ENCODE measurements around the gene CFTR.

DNA sequence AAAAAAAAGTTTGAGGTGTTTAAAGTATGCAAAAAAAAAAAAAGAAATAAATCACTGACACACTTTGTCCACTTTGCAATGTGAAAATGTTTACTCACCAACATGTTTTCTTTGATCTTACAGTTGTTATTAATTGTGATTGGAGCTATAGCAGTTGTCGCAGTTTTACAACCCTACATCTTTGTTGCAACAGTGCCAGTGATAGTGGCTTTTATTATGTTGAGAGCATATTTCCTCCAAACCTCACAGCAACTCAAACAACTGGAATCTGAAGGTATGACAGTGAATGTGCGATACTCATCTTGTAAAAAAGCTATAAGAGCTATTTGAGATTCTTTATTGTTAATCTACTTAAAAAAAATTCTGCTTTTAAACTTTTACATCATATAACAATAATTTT is 130.6 kb downstream of the CFTR start:
- TF ChIP-seq, protein P1, sequence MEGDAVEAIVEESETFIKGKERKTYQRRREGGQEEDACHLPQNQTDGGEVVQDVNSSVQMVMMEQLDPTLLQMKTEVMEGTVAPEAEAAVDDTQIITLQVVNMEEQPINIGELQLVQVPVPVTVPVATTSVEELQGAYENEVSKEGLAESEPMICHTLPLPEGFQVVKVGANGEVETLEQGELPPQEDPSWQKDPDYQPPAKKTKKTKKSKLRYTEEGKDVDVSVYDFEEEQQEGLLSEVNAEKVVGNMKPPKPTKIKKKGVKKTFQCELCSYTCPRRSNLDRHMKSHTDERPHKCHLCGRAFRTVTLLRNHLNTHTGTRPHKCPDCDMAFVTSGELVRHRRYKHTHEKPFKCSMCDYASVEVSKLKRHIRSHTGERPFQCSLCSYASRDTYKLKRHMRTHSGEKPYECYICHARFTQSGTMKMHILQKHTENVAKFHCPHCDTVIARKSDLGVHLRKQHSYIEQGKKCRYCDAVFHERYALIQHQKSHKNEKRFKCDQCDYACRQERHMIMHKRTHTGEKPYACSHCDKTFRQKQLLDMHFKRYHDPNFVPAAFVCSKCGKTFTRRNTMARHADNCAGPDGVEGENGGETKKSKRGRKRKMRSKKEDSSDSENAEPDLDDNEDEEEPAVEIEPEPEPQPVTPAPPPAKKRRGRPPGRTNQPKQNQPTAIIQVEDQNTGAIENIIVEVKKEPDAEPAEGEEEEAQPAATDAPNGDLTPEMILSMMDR (IDR thresholded peaks at IDR 0.05; ENCODE audit: low read length), result no peak
- no peak for TF ChIP-seq EZH2 (IDR thresholded peaks at IDR 0.05; ENCODE audit: borderline replicate concordance, low read length)

Data from OCI-LY1 (cell line).